HG03045 (cell line): ENCODE results near the gene HRAS.

Experiments
- ATAC-seq: cut with Tn5 transposase; IDR thresholded peaks from one replicate; pipeline ENCODE4 v1.9.1; 2021; ENCODE audit warnings: mild to moderate bottlenecking, moderate library complexity; ENCODE audit not compliant: unreplicated experiment

The HRAS gene

GRCh38 chr11:497565-498296 lies 37.6 kb downstream of the HRAS start:
- no peak for ATAC-seq

- ATAC-seq = no peak
These were observed 38.4 kb downstream of the HRAS start for GRCh38 chr11:496834-497564.

GRCh38 chr11:495537-495931 lies 39.8 kb downstream of the HRAS start:
- no peak for ATAC-seq

- ATAC-seq = no peak
These were observed 40.4 kb downstream of the HRAS start for GRCh38 chr11:494761-495536.

- no peak for ATAC-seq
These were observed 42.7 kb downstream of the HRAS start for GRCh38 chr11:492427-493226.

GRCh38 chr11:491358-491757 lies 44.0 kb downstream of the HRAS start:
- no peak for ATAC-seq

GRCh38 chr11:490930-491260 lies 44.5 kb downstream of the HRAS start:
- ATAC-seq = no peak

GRCh38 chr11:490186-490929 lies 45.0 kb downstream of the HRAS start:
- no peak for ATAC-seq

GRCh38 chr11:489610-490185 lies 45.7 kb downstream of the HRAS start:
- no peak for ATAC-seq

GRCh38 chr11:488992-489391 lies 46.4 kb downstream of the HRAS start:
- ATAC-seq = no peak

- ATAC-seq = no peak
These were observed 46.8 kb downstream of the HRAS start for GRCh38 chr11:488579-488978.

- no peak for ATAC-seq
These were observed 47.3 kb downstream of the HRAS start for GRCh38 chr11:488062-488461.

GRCh38 chr11:487571-488021 lies 47.8 kb downstream of the HRAS start:
- no peak for ATAC-seq

GRCh38 chr11:486189-486588 lies 49.2 kb downstream of the HRAS start:
- no peak for ATAC-seq

- ATAC-seq = no peak
These were observed 50.8 kb downstream of the HRAS start for GRCh38 chr11:484616-485015.
